22Rv1 (cell line): Measurements from ENCODE around the gene CIB4.

Experiments
- ZFX ChIP-seq: fragments of 450-650 bp; IDR thresholded peaks from 2 replicates; pipeline ENCODE4 v1.6.1; 2017; ENCODE audit warnings: antibody characterized with exemption, borderline replicate concordance
- TF ChIP-seq, protein P1 (sequence below): fragments of 450-650 bp; IDR thresholded peaks from 2 replicates; pipeline ENCODE4 v1.5.1; 2017; ENCODE audit warnings: mild to moderate bottlenecking

DNA sequence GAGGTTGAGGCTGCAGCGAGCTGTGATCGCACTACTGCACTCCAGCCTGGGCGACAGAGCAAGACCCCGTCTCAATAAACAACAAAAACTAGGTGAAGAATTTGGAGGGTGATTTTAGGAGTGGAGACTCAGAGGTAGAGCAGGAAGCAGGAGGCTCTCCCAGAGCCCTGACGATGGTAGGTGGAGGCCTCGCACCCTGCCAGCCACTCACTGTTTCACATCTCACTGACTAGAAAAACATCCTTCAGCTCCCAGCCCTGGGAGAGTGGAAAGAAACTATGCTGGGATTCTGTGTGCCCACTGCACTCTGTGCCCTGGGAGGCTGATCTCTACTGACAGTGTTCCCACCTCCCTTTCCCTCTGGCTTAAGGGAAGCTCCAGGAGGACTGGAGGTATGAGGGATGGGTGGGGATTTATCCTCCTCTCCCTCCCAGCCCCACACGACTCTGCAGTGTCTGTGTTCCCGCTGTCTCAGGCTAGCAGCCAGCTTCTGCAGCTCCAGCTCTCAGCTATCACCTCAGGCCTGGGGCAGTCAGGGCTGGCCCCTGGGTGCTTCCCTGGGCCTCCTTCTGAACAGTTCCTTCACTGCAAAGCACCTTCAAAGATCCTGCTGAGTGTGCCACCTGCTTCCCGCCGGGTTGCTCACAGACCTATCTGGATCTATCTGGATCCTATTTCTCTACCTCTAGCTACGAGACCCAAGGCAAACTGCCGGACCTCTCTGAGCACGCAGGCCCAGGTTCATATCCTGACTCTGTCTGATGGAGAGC lies 9.6 kb downstream of the CIB4 start:
- TF ChIP-seq, protein P1, sequence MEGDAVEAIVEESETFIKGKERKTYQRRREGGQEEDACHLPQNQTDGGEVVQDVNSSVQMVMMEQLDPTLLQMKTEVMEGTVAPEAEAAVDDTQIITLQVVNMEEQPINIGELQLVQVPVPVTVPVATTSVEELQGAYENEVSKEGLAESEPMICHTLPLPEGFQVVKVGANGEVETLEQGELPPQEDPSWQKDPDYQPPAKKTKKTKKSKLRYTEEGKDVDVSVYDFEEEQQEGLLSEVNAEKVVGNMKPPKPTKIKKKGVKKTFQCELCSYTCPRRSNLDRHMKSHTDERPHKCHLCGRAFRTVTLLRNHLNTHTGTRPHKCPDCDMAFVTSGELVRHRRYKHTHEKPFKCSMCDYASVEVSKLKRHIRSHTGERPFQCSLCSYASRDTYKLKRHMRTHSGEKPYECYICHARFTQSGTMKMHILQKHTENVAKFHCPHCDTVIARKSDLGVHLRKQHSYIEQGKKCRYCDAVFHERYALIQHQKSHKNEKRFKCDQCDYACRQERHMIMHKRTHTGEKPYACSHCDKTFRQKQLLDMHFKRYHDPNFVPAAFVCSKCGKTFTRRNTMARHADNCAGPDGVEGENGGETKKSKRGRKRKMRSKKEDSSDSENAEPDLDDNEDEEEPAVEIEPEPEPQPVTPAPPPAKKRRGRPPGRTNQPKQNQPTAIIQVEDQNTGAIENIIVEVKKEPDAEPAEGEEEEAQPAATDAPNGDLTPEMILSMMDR = no peak
- TF ChIP-seq ZFX = no peak
